GM23338 (cell line): ENCODE measurements around the gene GPSM1. TPM values are rescaled to one million over a fixed set of nuclear protein-coding genes. Genes with fewer than 3 reads are reported as not detected.
A peak's percentile ranks its signal among the peaks of the same experiment; 100 is the strongest.

ENCODE experiments used
- ATAC-seq: fragments of 200-7000 bp; cut with Tn5 transposase; 3 replicates; pipeline ENCODE4 v1.9.1; 2020
- DNase-seq: peaks from one replicate; pipeline ENCODE4 v3.0.0-alpha.2; 2015; ENCODE audit warnings: low spot score
- H2AFZ ChIP-seq: fragments of 200-600 bp; sonication (generic); 2 replicates; pipeline ENCODE4 v1.8.0; 2016; ENCODE audit warnings: antibody characterized with exemption, mild to moderate bottlenecking, moderate library complexity
- H3F3A ChIP-seq: fragments of 200-600 bp; sonication (generic); replicated peaks from 2 replicates; pipeline ENCODE4 v1.8.0; 2017; ENCODE audit warnings: antibody characterized with exemption, mixed run types, low read depth
- H3K27ac ChIP-seq: fragments of 200-600 bp; sonication (generic); 2 replicates; pipeline ENCODE4 v1.6.1; 2016; ENCODE audit warnings: low read depth
- H3K27me3 ChIP-seq: fragments of 200-600 bp; sonication (generic); 2 replicates; pipeline ENCODE4 v1.8.0; 2016; ENCODE audit warnings: mild to moderate bottlenecking, mixed run types, moderate library complexity; ENCODE audit not compliant: insufficient read depth
- H3K36me3 ChIP-seq: fragments of 200-600 bp; sonication (generic); 2 replicates; pipeline ENCODE4 v1.8.0; 2016; ENCODE audit warnings: mild to moderate bottlenecking; ENCODE audit not compliant: insufficient read depth
- H3K4me1 ChIP-seq: fragments of 200-600 bp; sonication (generic); 2 replicates; pipeline ENCODE4 v1.8.0; 2016; ENCODE audit warnings: mild to moderate bottlenecking, moderate library complexity; ENCODE audit not compliant: insufficient read depth
- H3K4me2 ChIP-seq: fragments of 200-600 bp; sonication (generic); 2 replicates; pipeline ENCODE4 v1.7.1; 2017; ENCODE audit warnings: mixed run types
- H3K4me3 ChIP-seq: fragments of 200-600 bp; sonication (generic); 2 replicates; pipeline ENCODE4 v1.6.1; 2016; ENCODE audit warnings: mixed run types
- H3K79me2 ChIP-seq: fragments of 200-600 bp; sonication (generic); replicated peaks from 2 replicates; pipeline ENCODE4 v1.8.0; 2017; ENCODE audit warnings: mild to moderate bottlenecking; ENCODE audit not compliant: insufficient read depth
- H3K9me2 ChIP-seq: fragments of 200-600 bp; sonication (generic); 2 replicates; pipeline ENCODE4 v1.8.0; 2017; ENCODE audit not compliant: insufficient read depth
- H4K20me1 ChIP-seq: fragments of 200-600 bp; sonication (generic); replicated peaks from 2 replicates; pipeline ENCODE4 v1.8.0; 2017; ENCODE audit warnings: mild to moderate bottlenecking; ENCODE audit not compliant: insufficient read depth
- H3K27ac Mint-ChIP-seq: 2 replicates; pipeline ENCODE4 v1.8.0; 2020; ENCODE audit warnings: inconsistent platforms, mild to moderate bottlenecking, moderate library complexity, mixed read lengths
- H3K27me3 Mint-ChIP-seq: 3 replicates; pipeline ENCODE4 v1.8.0; 2022; ENCODE audit warnings: low read depth, mild to moderate bottlenecking, moderate library complexity, mixed read lengths, inconsistent platforms; ENCODE audit not compliant: insufficient read depth, poor library complexity
- H3K36me3 Mint-ChIP-seq: 3 replicates; pipeline ENCODE4 v1.8.0; 2021; ENCODE audit warnings: low read depth, mild to moderate bottlenecking, inconsistent platforms, moderate library complexity, mixed read lengths
- H3K4me1 Mint-ChIP-seq: 3 replicates; pipeline ENCODE4 v1.8.0; 2020; ENCODE audit warnings: mild to moderate bottlenecking, inconsistent platforms, mixed read lengths
- H3K4me3 Mint-ChIP-seq: 3 replicates; pipeline ENCODE4 v1.8.0; 2021; ENCODE audit warnings: moderate library complexity, mild to moderate bottlenecking, inconsistent platforms, mixed read lengths
- H3K9me3 Mint-ChIP-seq: 3 replicates; pipeline ENCODE4 v1.8.0; 2020; ENCODE audit warnings: moderate library complexity, mild to moderate bottlenecking, inconsistent platforms, mixed read lengths
- CREB1 ChIP-seq: fragments of 250-450 bp; sonication (Bioruptor Pico); IDR thresholded peaks from 2 replicates; pipeline ENCODE4 v1.5.0; 2020; ENCODE audit warnings: low read depth, mild to moderate bottlenecking, moderate library complexity
- CTCF ChIP-seq, 2 experiments: fragments of 200-600 bp in 1 of 2; sonication (generic) in 1 of 2; conservative IDR thresholded peaks; 2 replicates each; pipeline versions ENCODE4 v1.5.1 to v1.6.1; 2016 to 2017; ENCODE audit warnings: antibody characterized with exemption in 2 of 2, low read depth in 2 of 2, mild to moderate bottlenecking in 2 of 2, moderate library complexity in 1 of 2
- ETS1 ChIP-seq: IDR thresholded peaks from 2 replicates; pipeline ENCODE4 v1.6.1; 2016; ENCODE audit warnings: antibody characterized with exemption
- EZH2 ChIP-seq: fragments of 200-600 bp; sonication (generic); IDR thresholded peaks from one replicate; pipeline ENCODE4 v1.8.0; 2017; ENCODE audit warnings: antibody characterized with exemption, mild to moderate bottlenecking, low read depth; ENCODE audit not compliant: unreplicated experiment
- EZH2phosphoT487 ChIP-seq: fragments of 200-600 bp; sonication (generic); IDR thresholded peaks from one replicate; pipeline ENCODE4 v1.8.1; 2018; ENCODE audit warnings: antibody characterized with exemption; ENCODE audit not compliant: unreplicated experiment
- JUNB ChIP-seq: IDR thresholded peaks from one replicate; pipeline ENCODE4 v1.6.1; 2016; ENCODE audit warnings: antibody characterized with exemption; ENCODE audit not compliant: unreplicated experiment
- NANOG ChIP-seq: IDR thresholded peaks from 2 replicates; pipeline ENCODE4 v1.6.1; 2016; ENCODE audit warnings: antibody characterized with exemption, borderline replicate concordance
- POLR2AphosphoS5 ChIP-seq: IDR thresholded peaks from 2 replicates; pipeline ENCODE4 v1.6.1; 2016; ENCODE audit warnings: antibody characterized with exemption, low read depth
- REST ChIP-seq: IDR thresholded peaks from one replicate; pipeline ENCODE4 v1.6.1; 2018; ENCODE audit warnings: antibody characterized with exemption; ENCODE audit not compliant: unreplicated experiment
- STAT1 ChIP-seq: IDR thresholded peaks from one replicate; pipeline ENCODE4 v1.6.1; 2016; ENCODE audit warnings: antibody characterized with exemption; ENCODE audit not compliant: unreplicated experiment
- ZNF114 ChIP-seq: fragments of 250-450 bp; sonication (Bioruptor Pico); IDR thresholded peaks from 2 replicates; pipeline ENCODE4 v1.5.0; 2020; ENCODE audit warnings: mild to moderate bottlenecking, moderate library complexity
- ZNF331 ChIP-seq: fragments of 250-450 bp; sonication (Bioruptor Pico); IDR thresholded peaks from 2 replicates; pipeline ENCODE4 v1.5.0; 2020; ENCODE audit warnings: low read depth, mild to moderate bottlenecking, moderate library complexity
- ZNF462 ChIP-seq: fragments of 250-450 bp; sonication (Bioruptor Pico); IDR thresholded peaks from 2 replicates; pipeline ENCODE4 v1.5.0; 2020; ENCODE audit warnings: mild to moderate bottlenecking, moderate library complexity
- polyA plus RNA-seq: library from polyadenylated mRNA; unstranded; fragments of >200 nt; fragmentation: Nextera tagmentation; extraction: Ambion mirVana; gene quantifications from 2 replicates; pipeline ENCODE4 v1.2.1, GENCODE V29; 2016
- total RNA-seq: library from RNA; depleted of rRNA; stranded (reverse); fragments of >200 nt; shearing (Covaris generic); gene quantifications from 2 replicates; pipeline ENCODE4 v1.2.3, GENCODE V29; 2014

Gene GPSM1
- total and polyA plus RNA-seq, 2 experiments from 2014 or later, result 4.8 to 23.2 TPM

- peak; percentile 96 for DNase-seq
- Mint-ChIP-seq H3K36me3 (no peaks in the 10 kb centered on the region), H3K4me3 (peak within 1 kb of the TSS; percentile 82), H3K27me3 (peaks cover 21% of the 10 kb centered on the region), H3K4me1 (peaks cover 9% of the 10 kb centered on the region; the same call in 1 of the 3 replicates), H3K27ac (peak within 1 kb of the TSS; percentile 90), H3K9me3 (no peaks in the 10 kb centered on the region)
- Histone ChIP-seq H3K27ac (no peak within 1 kb of the TSS), H3K4me1 (no peaks in the 10 kb centered on the region; the same call in 1 of the 2 replicates), H3K4me3 (peak within 1 kb of the TSS; percentile 77), H4K20me1 (no peaks in the 10 kb centered on the region), H3K4me2 (peak within 1 kb of the TSS; percentile 78; the same call in 1 of the 2 replicates), H3K27me3 (no peaks in the 10 kb centered on the region), H3K79me2 (no peaks in the 10 kb centered on the region), H3K36me3 (no peaks in the 10 kb centered on the region), H3F3A (no peaks in the 10 kb centered on the region), H2AFZ (no peak within 1 kb of the TSS), H3K9me2 (no peaks in the 10 kb centered on the region)
- TF ChIP-seq EZH2 (no peak), EZH2phosphoT487 (no peak), NANOG (no peak), ZNF462 (CRISPR knock-in tag) (no peak), STAT1 (no peak), JUNB (no peak), CTCF (conservative IDR thresholded peaks at IDR 0.05; ENCODE audit: low read depth in 2 of 2) (peak; percentile 65 to 88), CREB1 (CRISPR knock-in tag) (peak; percentile 81), ZNF114 (CRISPR knock-in tag) (no peak), ZNF331 (CRISPR knock-in tag) (no peak), REST (no peak), ETS1 (peak; percentile 81), POLR2AphosphoS5 (peak; percentile 85)
- peak; percentile 75 for ATAC-seq
These were observed 36.0 kb downstream of the GPSM1 start, which contains the start of gene DNLZ for GRCh38 chr9:136363106-136363948. DNLZ (minus strand) TSS chr9:136363744; CDS start chr9:136363714, 30 bp downstream.
